ENCODE measurements around the gene ANP32D.
"Not testable (repeated sequence)": the region's sequence is repeated elsewhere in the genome, so short reads cannot be mapped to it uniquely, and the experiment has no call there.

Gene ANP32D

DNA sequence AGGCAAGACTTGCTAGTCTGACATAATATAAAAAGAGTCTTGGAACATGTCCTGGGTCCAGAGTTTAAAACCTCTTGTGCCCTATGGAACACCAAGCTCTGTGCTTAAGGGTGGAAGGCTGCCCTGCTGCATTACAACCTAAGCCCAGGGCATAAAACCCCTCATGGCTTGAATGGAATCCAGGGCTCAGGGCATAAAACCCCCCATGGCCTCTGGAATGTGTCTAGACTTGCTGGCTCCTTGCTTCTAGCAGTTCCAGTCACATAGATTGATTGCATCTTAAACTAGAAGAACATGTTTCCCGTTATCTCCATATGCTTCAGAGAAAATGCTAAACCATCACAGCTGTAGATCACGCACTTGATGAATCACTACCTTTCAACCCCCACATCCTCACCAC lies 34.5 kb downstream of the ANP32D start:
- DNase-seq (ENCODE audit: low spot score), result not testable (repeated sequence)

DNA sequence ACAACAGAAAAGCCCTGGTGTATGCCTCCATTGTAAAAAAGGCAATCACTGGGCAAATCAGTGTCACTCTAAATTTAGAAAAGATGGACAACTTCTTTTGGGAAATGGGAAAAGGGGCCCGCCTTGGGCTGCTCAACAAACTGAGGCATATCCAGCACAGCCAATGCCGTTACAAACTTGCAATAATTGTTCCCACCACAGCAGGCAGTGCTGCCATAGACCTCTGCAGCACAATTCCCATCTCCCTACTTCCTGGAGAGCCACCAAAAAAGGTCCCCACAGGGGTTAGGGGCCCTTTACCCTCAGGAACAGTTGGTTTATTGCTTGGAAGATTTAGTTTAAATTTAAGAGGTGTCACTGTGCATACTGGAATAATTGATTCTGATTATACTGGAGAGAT lies 36.6 kb downstream of the ANP32D start:
- no peak for DNase-seq (ENCODE audit: low spot score)

DNA sequence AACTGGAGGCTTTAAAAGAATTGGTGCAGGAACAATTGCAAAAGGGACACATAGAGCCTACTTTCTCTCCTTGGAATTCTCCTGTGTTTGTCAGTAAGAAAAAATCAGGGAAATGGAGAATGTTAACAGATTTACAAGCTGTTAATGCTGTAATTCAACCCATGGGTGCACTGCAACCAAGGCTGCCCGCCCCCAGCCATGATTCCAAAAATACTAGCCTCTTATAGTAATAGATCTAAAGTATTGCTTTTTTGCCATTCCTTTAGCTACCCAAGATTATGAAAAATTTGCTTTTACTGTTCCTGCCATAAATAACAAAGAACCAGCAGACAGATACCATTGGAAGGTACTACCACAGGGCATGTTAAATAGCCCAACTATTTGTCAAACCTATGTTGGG lies 37.8 kb downstream of the ANP32D start:
- no peak for DNase-seq (ENCODE audit: low spot score)

DNA sequence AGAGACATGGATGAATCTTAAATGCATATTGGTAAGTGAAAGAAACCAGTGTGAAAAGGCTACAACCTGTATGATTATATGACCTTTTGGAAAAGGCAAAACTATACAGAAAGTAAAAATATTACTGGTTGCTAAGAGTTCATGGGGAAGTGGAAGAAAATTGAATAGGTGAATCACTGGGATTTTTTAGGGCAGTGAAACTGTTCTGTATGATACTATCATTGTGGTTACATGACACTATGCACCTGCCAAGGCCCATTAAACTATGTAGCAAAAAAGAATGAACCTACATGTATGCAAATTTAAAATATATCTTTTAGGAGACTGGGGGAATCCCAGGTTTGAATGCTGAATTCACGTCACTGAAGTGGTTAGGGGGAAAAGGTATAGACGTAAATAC lies 40.5 kb downstream of the ANP32D start:
- DNase-seq (ENCODE audit: low spot score), result no peak

DNA sequence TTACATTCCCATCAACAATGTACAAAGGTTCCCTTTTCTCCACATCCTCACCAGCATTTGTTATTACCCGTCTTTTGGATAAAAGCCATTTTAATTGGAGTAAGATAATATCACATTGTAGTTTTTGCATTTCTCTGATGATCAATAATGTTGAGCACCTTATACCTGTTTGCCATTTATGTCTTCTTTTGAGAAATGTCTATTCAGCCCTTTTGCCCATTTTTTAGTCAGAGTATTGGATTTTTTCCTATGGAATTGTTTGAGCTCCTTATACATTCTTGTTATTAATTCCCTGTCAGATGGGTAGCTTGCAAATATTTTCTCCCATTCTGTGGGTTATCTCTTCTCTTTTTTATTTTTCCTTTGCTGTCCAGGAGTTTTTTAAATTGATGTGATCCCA lies 42.4 kb downstream of the ANP32D start:
- DNase-seq (ENCODE audit: low spot score), result no peak

DNA sequence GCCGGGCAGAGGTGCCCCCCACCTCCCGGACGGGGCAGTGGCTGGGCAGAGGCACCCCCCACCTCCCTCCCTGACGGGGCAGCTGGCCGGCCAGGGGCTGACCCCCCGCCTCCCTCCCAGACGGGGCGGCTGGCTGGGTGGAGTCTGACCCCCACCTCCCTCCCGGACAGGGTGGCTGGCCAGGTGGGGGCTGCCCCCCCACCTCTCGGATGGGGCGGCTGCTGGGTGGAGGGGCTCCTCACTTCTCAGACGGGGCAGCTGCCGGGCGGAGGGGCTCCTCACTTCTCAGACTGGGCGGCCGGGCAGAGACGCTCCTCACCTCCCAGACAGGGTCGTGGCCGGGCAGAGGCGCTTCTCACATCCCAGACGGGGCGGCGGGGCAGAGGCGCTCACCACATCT lies 48.0 kb downstream of the ANP32D start:
- DNase-seq (ENCODE audit: low spot score), result not testable (repeated sequence)
